Endothelial cell of umbilical vein (primary cell): Measurements from ENCODE around the gene HJV. TPM values are rescaled to one million over a fixed set of nuclear protein-coding genes. Genes with fewer than 3 reads are reported as not detected.

ENCODE experiments used
- BruUV-seq: library from RNA; stranded (reverse); fragments of 400-500 nt; replicated peaks from 2 replicates; lab custom pipeline; 2021; lab: Mats Ljungman, UMichigan
- CTCF ChIA-PET: fragments of 300-600, 350-600 bp; sonication (Branson Sonifier 250); formaldehyde crosslinking; loops from one replicate; lab custom pipeline; 2021; ENCODE audit warnings: antibody characterized with exemption, inconsistent platforms; lab: Charles Lee
- POLR2A ChIA-PET: fragments of 300-600, 350-600 bp; sonication (Branson Sonifier 250); formaldehyde crosslinking; loops from one replicate; lab custom pipeline; 2021; ENCODE audit warnings: antibody characterized with exemption, inconsistent platforms; lab: Charles Lee
- DNase-seq: peaks from one replicate; pipeline ENCODE4 v3.0.0-alpha.2; 2011; ENCODE audit warnings: low read depth, low spot score
- FAIRE-seq: peaks from 2 replicates; lab custom pipeline; 2011; peaks lifted over from hg19 to GRCh38; lab: Jason Lieb, UNC
- H2AFZ ChIP-seq: 2 replicates; pipeline ENCODE4 v1.6.0; 2012; ENCODE audit warnings: low read depth, low read length, control low read depth, inconsistent platforms
- H3K27ac ChIP-seq: 2 replicates; pipeline ENCODE4 v1.5.1; 2011; ENCODE audit warnings: low read depth, mild to moderate bottlenecking, control low read depth, low read length, moderate library complexity; ENCODE audit not compliant: insufficient read depth
- H3K27me3 ChIP-seq, 2 experiments: 2 replicates each; pipeline versions ENCODE4 v1.6.0 to v1.6.1; 2011; ENCODE audit warnings: low read length in 2 of 2, mixed read lengths in 1 of 2; ENCODE audit not compliant: control insufficient read depth in 2 of 2, insufficient read depth in 2 of 2
- H3K36me3 ChIP-seq, 2 experiments: 2 replicates in 1 of 2; 3 replicates in 1 of 2; pipeline ENCODE4 v1.5.1; 2011; ENCODE audit warnings: low read length in 2 of 2, mild to moderate bottlenecking in 1 of 2, moderate library complexity in 1 of 2; ENCODE audit not compliant: control insufficient read depth in 2 of 2, insufficient read depth in 2 of 2; ENCODE audit errors: extremely low read depth in 1 of 2
- H3K4me1 ChIP-seq: 3 replicates; pipeline ENCODE4 v1.5.1; 2011; ENCODE audit warnings: mild to moderate bottlenecking, low read length; ENCODE audit not compliant: control insufficient read depth, insufficient read depth; ENCODE audit errors: extremely low read depth
- H3K4me2 ChIP-seq: 2 replicates; pipeline ENCODE4 v1.6.1; 2011; ENCODE audit warnings: low read length, control low read depth, mixed read lengths; ENCODE audit not compliant: insufficient read depth
- H3K4me3 ChIP-seq, 3 experiments: fragments of 200-600 bp in 1 of 3; sonication (generic), shearing (Covaris generic) in 1 of 3; replicated peaks in 1 of 3; 2 replicates each; pipeline ENCODE4 v1.5.1; 2011 to 2016; ENCODE audit warnings: control low read depth in 3 of 3, low read length in 3 of 3, mild to moderate bottlenecking in 2 of 3, inconsistent platforms in 1 of 3, low read depth in 1 of 3, moderate library complexity in 1 of 3; ENCODE audit not compliant: insufficient read depth in 1 of 3
- H3K79me2 ChIP-seq: 2 replicates; pipeline ENCODE4 v1.6.0; 2012; ENCODE audit warnings: low read length, inconsistent platforms; ENCODE audit not compliant: control insufficient read depth, insufficient read depth
- H3K9ac ChIP-seq: replicated peaks from 2 replicates; pipeline ENCODE3; 2011; ENCODE audit warnings: low read length, control low read depth; ENCODE audit not compliant: insufficient read depth; ENCODE audit errors: extremely low read depth
- H3K9me1 ChIP-seq: replicated peaks from 3 replicates; pipeline ENCODE4 v1.6.0; 2011; ENCODE audit warnings: mild to moderate bottlenecking, low read length; ENCODE audit not compliant: control insufficient read depth, insufficient read depth; ENCODE audit errors: extremely low read depth
- H3K9me3 ChIP-seq: replicated peaks from 2 replicates; pipeline ENCODE4 v1.5.1; 2012; ENCODE audit warnings: low read length, inconsistent platforms; ENCODE audit not compliant: control insufficient read depth, insufficient read depth
- H4K20me1 ChIP-seq: replicated peaks from 2 replicates; pipeline ENCODE3; 2011; ENCODE audit warnings: mild to moderate bottlenecking, low read length; ENCODE audit not compliant: control insufficient read depth, insufficient read depth; ENCODE audit errors: extremely low read depth
- CTCF ChIP-seq, 2 donors: IDR thresholded peaks; 1 replicate in 1 of 2; 2 replicates in 1 of 2; pipeline ENCODE4 v1.5.1; 2011; ENCODE audit warnings: low read length in 2 of 2, mild to moderate bottlenecking in 2 of 2, moderate library complexity in 2 of 2, control low read depth in 1 of 2, inconsistent platforms in 1 of 2, low read depth in 1 of 2; ENCODE audit not compliant: insufficient read depth in 1 of 2; ENCODE audit errors: extremely low read depth in 1 of 2
- EZH2 ChIP-seq: IDR thresholded peaks from 2 replicates; pipeline ENCODE4 v1.6.1; 2012; ENCODE audit warnings: borderline replicate concordance, low read depth, mild to moderate bottlenecking, moderate library complexity, low read length, inconsistent platforms; ENCODE audit not compliant: severe bottlenecking
- FOS ChIP-seq: IDR thresholded peaks from 2 replicates; pipeline ENCODE4 v1.6.1; 2011; ENCODE audit warnings: mild to moderate bottlenecking, low read length, moderate library complexity, borderline replicate concordance; ENCODE audit not compliant: insufficient read depth
- GATA2 ChIP-seq: IDR thresholded peaks from 2 replicates; pipeline ENCODE4 v1.7.0; 2011; ENCODE audit warnings: low read depth, mild to moderate bottlenecking, moderate library complexity, mixed read lengths, low read length; ENCODE audit not compliant: insufficient read length, insufficient read depth
- JUN ChIP-seq: IDR thresholded peaks from 2 replicates; pipeline ENCODE4 v1.6.1; 2011; ENCODE audit warnings: borderline replicate concordance, low read depth; ENCODE audit not compliant: insufficient read length, insufficient read depth
- MYC ChIP-seq: IDR thresholded peaks from one replicate; pipeline ENCODE4 v1.6.1; 2011; ENCODE audit warnings: mild to moderate bottlenecking, low read depth, low read length
- POLR2A ChIP-seq: IDR thresholded peaks from 2 replicates; pipeline ENCODE4 v1.6.1; 2012; ENCODE audit warnings: low read depth, mild to moderate bottlenecking, control low read depth, low read length
- POLR2AphosphoS5 ChIP-seq: IDR thresholded peaks from 2 replicates; pipeline ENCODE4 v1.6.1; 2012; ENCODE audit warnings: low read depth, mild to moderate bottlenecking, control low read depth, low read length, moderate library complexity; ENCODE audit not compliant: insufficient read depth
- dilution Hi-C: fragments of 300-500 bp; cut with MboI; formaldehyde crosslinking; loops from one replicate; pipeline ENCODE4 v1.15.0; 2019; ENCODE audit warnings: low sequenced_read_pairs; ENCODE audit not compliant: extremely low pct_ligation_motif_present
- intact Hi-C: fragments of 100-400 bp; cut with micrococcal nuclease; formaldehyde crosslinking; loops from one replicate; pipeline ENCODE4 v1.10.0; 2022
- polyA plus RNA-seq, 4 experiments: library from polyadenylated mRNA; depleted of rRNA in 3 of 4; stranded (reverse) in 3 of 4; unstranded in 1 of 4; fragments of >200 nt; gene quantifications; 2 replicates each; pipeline versions ENCODE4 v1.2.1 to v1.2.3, GENCODE V29; 2011 to 2012; ENCODE audit warnings: missing spikeins in 1 of 4
- total RNA-seq: library from RNA; stranded (reverse); gene quantifications from 2 replicates; pipeline ENCODE4 v1.2.3, GENCODE V29; 2021
- TF ChIP-seq, protein P1 (sequence below): IDR thresholded peaks from 2 replicates; pipeline ENCODE4 v1.6.1; 2011; ENCODE audit not compliant: insufficient read depth, insufficient read length

HJV gene
- total and polyA plus RNA-seq, 2 donors (not counting 3 experiments of a cell fraction or from before 2014, with no cell fraction given) = not detected

- BruUV-seq = no TSS peak
- no peak for TF ChIP-seq CTCF (IDR thresholded peaks at IDR 0.05; ENCODE audit: extremely low read depth in 1 of 2, insufficient read depth in 1 of 2, low read depth in 1 of 2, low read length in 2 of 2)
- no peak for TF ChIP-seq JUN
- TF ChIP-seq POLR2A = no peak
- no peak for TF ChIP-seq POLR2AphosphoS5
- TF ChIP-seq, protein P1, sequence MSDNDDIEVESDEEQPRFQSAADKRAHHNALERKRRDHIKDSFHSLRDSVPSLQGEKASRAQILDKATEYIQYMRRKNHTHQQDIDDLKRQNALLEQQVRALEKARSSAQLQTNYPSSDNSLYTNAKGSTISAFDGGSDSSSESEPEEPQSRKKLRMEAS = no peak
- no peak for TF ChIP-seq FOS
- TF ChIP-seq EZH2 = no peak
- TF ChIP-seq GATA2 = no peak
- no peak for TF ChIP-seq MYC
- peaks cover 4% of the 10 kb centered on the region for H3K4me1 ChIP-seq
- H3K27ac ChIP-seq = no peak overlapping the region
- FAIRE-seq = no peak
- no peak for DNase-seq
- no peak overlapping the region for H3K4me2 ChIP-seq
- H2AFZ ChIP-seq = no peak overlapping the region
- H4K20me1 ChIP-seq = no peaks in the 10 kb centered on the region
- ChIA-PET POLR2A (interaction anchor here (0.6 kb wide), 1 partner anchor 17 kb away, joined by 3 read pairs; no protein-coding TSS in a partner anchor), CTCF (interaction anchor here (1.1 to 4.7 kb wide), 6 partner anchors 10 to 172 kb away, joined by 3 to 27 read pairs (median 14); partner anchors contain the start of gene NUDT17)
- H3K36me3 ChIP-seq = no peaks in the 10 kb centered on the region
- H3K9ac ChIP-seq = no peak overlapping the region
- no peaks in the 10 kb centered on the region for H3K9me3 ChIP-seq
- no peaks in the 10 kb centered on the region for H3K79me2 ChIP-seq
- H3K4me3 ChIP-seq = no peak overlapping the region
- peaks cover 41 to 45% of the 10 kb centered on the region in 2 experiments for H3K27me3 ChIP-seq
- intact Hi-C loops (no loop called here), dilution Hi-C loops (no loop called here)
- no peaks in the 10 kb centered on the region for H3K9me1 ChIP-seq
Measured at GRCh38 chr1:146016891-146017290, 4.6 kb downstream of the HJV start.
